Caki2 (cell line): ENCODE results near the gene RFC1. TPM values are rescaled to one million over a fixed set of nuclear protein-coding genes. Genes with fewer than 3 reads are reported as not detected.
"Not testable (repeated sequence)": the region's sequence is repeated elsewhere in the genome, so short reads cannot be mapped to it uniquely, and the experiment has no call there.

Experiments
- DNase-seq: peaks from one replicate; pipeline ENCODE4 v3.0.0-alpha.2; 2015; ENCODE audit warnings: low read depth
- in situ Hi-C: cut with HindIII; loops from 2 replicates; pipeline ENCODE4 v1.10.0; 2016; ENCODE audit warnings: low sequenced_read_pairs, low pct_unique_long_range_greater_than_20kb, mixed read lengths
- total RNA-seq: library from RNA; depleted of rRNA; stranded (reverse); fragments of >200 nt; shearing (Covaris generic); gene quantifications from 2 replicates; pipeline ENCODE4 v1.2.3, GENCODE V29; 2014; ENCODE audit warnings: low replicate concordance

RFC1 gene
- total RNA-seq, 1 experiment from 2014 or later = 27.2 TPM

- peak; percentile 28 for DNase-seq
- in situ Hi-C loops = no loop called here
Measured at GRCh38 chr4:39324897-39325613, 41.1 kb downstream of the RFC1 start.

DNA sequence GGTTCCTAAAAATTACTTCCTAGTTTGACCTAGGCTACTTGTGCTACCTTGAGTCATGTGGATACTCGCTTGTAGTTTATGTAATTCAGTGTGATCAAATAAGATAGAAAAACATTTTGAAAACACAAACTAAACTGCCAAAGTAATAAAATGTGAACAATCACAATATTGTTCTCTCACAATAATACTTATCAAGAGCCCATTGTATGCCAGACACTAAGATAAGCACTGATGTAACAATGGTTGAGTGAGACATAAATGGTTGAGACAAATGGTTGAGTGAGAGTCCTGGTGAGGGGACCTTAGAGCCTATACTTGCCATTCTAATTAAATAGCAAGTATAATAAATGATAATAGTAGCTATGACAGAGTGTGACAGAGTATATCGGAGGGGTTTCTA lies 41.7 kb downstream of the RFC1 start:
- in situ Hi-C loops = no loop called here
- no peak for DNase-seq

- no peak for DNase-seq
- in situ Hi-C loops = no loop called here
Measured at GRCh38 chr4:39323821-39324220, 42.3 kb downstream of the RFC1 start.

DNA sequence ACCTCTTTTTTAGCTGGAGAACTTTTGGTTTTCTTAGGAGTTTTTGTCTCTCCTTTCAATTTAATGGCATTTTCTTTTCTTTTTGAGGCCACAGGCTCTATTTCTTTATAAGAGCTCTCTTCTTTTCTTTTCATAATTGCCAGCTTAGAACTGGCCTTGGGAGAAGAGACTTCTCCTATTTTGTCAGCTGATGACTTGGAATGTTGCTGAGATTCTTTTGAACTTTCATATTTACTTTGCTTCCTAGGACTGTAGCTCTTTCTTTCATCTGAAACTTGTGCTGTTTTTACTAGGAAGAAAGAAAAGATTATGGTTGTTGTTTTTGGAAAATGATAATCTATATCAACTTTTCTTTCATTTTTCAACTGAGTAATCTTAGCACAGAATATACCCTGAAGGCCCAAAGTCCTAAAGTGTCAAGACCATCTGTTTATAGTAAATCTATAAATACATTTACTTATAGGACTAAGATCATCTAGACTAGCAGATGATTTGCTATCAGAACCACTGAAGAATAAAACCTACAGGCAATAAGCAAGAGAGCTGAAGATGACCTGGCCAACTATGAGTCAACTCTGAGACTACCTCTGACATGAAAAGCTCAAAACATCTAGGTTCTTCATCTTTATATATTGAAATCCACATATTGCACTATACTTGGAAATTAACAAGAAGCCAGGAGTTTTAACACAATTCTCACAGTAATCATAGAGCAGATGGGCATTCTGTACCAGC lies 45.6 kb downstream of the RFC1 start:
- in situ Hi-C loops = no loop called here
- no peak for DNase-seq

- in situ Hi-C loops = no loop called here
- DNase-seq = peak; percentile 54
Measured at GRCh38 chr4:39319676-39320075, 46.5 kb downstream of the RFC1 start.

- in situ Hi-C loops = no loop called here
- DNase-seq = no peak
Measured at GRCh38 chr4:39312816-39313215, 53.3 kb downstream of the RFC1 start.

GRCh38 chr4:39308611-39309010 lies 57.6 kb downstream of the RFC1 start:
- no peak for DNase-seq
- in situ Hi-C loops = no loop called here

DNA sequence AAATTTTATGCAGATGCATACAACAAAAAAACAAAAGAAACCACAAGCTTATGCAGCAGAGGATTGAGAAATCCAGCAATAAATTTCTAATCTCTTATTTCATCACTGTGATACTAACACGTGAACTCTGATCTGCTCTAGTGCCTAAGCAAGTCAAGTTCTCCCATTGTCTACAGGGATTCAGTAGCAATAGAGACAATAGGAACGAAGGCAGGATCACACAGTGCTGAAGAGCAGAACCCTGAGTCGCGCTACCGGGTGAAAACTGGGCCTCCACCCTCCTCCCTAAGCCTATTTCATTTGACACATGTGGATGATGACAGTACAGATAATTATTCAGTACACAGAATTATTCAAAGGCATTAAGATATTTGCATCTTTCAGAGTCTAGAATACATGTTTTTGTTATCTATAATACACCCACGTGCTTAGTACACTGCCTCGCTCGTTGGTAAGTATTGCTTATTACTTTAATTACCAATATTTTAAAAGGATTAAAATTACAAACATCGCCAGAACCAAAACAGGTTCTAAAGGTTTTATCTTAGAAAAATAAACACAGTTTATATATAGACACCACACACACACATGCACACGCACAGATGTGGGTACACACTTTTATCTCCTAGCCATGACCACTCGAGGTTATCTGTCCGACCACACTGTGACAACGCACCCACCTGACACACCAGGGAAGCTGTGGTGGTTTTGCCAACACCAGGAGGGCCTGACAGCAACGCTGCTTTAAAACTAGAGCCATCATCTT lies 60.1 kb downstream of the RFC1 start:
- DNase-seq = no peak
- in situ Hi-C loops = no loop called here

DNA sequence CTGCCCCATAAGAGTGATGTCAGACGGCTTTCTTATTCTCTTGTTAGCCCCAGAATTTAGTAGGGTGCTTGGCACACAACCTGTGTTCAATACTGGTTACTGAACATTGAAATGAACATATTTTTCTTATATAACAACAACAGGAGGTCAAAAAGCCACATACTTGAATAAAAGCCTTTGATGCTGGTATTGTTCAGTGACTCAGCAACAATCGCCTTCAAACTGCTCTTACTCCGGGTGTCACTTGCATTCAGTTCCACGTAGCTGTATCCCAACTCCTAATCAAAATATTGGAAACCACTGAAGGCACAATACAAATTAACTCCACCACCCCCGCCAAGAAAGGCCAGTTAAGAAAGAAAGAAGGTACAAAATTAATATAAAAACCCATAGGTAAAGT lies 61.5 kb downstream of the RFC1 start:
- peak; percentile 32 for DNase-seq
- in situ Hi-C loops = no loop called here

DNA sequence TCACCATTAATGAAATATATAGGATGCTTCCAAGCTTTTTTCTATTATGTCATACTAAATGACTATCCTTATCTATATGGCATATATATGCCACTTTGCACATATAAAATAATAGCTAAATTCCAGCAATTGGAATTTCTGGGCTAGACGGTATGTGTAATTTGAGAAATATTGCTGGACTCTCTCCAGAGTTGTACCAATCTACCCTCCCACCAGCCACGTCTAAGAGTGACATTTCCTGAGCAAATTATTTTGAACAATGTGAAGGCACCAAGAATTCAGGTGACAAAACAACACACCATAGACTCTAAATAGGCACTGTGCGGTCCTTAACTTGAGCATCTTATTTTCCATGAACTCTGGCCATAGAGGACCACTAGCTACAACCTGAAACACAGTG lies 62.3 kb downstream of the RFC1 start:
- DNase-seq = no peak
- in situ Hi-C loops = no loop called here

- no peak for DNase-seq
- in situ Hi-C loops = no loop called here
Measured at GRCh38 chr4:39302901-39303300, 63.3 kb downstream of the RFC1 start.

GRCh38 chr4:39295784-39296183 lies 70.4 kb downstream of the RFC1 start:
- in situ Hi-C loops = no loop called here
- no peak for DNase-seq

- in situ Hi-C loops, DNase-seq: not testable (repeated sequence)
Measured at GRCh38 chr4:39292433-39292832, 73.7 kb downstream of the RFC1 start.

- in situ Hi-C loops = no loop called here
Measured at GRCh38 chr4:39291686-39292085, 74.5 kb downstream of the RFC1 start.

GRCh38 chr4:39287223-39287622 lies 78.9 kb downstream of the RFC1 start:
- DNase-seq = no peak
- in situ Hi-C loops = no loop called here

More at GRCh38 chr4:39291686-39292085, 74.5 kb downstream of the RFC1 start:
- no peak for DNase-seq

GRCh38 chr4:39286263-39286662 lies 79.9 kb downstream of the RFC1 start:
- DNase-seq = no peak
- in situ Hi-C loops = no loop called here

- in situ Hi-C loops = no loop called here
- no peak for DNase-seq
Measured at GRCh38 chr4:39285853-39286252, 80.3 kb downstream of the RFC1 start.

DNA sequence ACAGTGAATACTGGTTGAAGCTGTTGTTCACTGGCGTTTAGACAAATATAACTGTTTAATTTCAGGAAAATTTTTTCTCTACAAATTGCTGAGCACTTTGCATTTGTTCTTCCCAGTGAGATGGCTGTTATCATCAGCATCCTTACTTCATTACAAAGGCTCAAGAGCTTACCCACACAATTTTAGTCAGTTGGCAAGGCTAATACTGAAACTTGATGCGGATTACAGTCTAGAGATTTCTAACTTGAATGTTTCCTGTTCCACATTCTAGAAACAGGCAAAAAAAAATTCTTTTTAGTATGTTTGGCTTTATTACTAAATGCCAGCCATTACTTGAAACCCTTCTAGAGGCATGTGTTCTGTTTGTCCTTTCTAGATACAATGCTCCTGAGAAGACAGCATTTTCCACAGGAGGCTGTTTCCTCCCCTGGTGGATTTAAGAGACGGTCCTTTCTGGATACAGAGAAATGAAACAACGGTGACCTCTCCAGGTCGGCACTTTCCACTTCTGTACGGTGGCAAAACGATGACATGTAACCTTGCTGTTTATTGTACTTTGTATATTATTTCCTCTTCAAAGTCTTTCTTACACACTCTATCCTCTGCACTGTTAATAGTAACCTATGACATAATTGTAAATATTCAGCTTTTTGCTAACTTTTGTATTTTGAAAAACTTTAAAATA lies 80.9 kb downstream of the RFC1 start:
- DNase-seq = no peak
- in situ Hi-C loops = no loop called here

DNA sequence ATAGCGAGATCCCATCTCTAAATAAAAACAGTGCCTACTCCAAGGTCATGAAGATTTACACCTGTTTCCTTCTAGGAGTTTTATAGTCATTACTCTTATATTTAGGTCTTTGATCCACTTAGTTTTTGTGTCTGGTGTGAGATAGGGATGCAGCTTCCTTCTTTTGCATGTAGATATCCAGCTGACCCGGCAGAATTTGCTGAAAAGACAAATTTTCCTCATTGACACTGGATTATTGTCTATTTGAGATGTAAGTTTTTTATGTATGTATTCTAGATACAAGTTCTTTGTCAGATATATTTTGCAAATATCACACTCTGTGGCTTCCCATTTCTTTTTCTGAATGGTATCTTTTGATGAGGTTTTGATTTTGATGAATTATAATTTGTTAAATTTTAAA lies 85.4 kb downstream of the RFC1 start:
- no peak for DNase-seq
- in situ Hi-C loops = no loop called here
